Lung (tissue), 12 donors: ENCODE measurements around the gene SURF6. TPM values are rescaled to one million over a fixed set of nuclear protein-coding genes. Genes with fewer than 3 reads are reported as not detected.
"Not testable (repeated sequence)": the region's sequence is repeated elsewhere in the genome, so short reads cannot be mapped to it uniquely, and the experiment has no call there.

Experiments used
- ATAC-seq: fragments of 200-7000 bp; cut with Tn5 transposase; one replicate; pipeline ENCODE4 v1.9.1; 2020; ENCODE audit warnings: moderate number of reproducible peaks; ENCODE audit not compliant: insufficient read depth, low FRiP score
- DNase-seq, 3 donors: peaks; one replicate each; pipeline ENCODE4 v3.0.0-alpha.2; 2013 to 2017
- H3K27ac ChIP-seq, 2 donors: one replicate each; pipeline ENCODE4 v1.5.1; 2013; ENCODE audit warnings: mild to moderate bottlenecking in 2 of 2, moderate library complexity in 2 of 2, control low read depth in 1 of 2, inconsistent platforms in 1 of 2, low read depth in 1 of 2, low read length in 1 of 2
- H3K27me3 ChIP-seq, 3 donors: one replicate each; pipeline ENCODE4 v1.5.1; 2013; ENCODE audit warnings: low read length in 2 of 3; ENCODE audit not compliant: control insufficient read depth in 3 of 3, insufficient read depth in 3 of 3
- H3K36me3 ChIP-seq, 4 donors: one replicate each; pipeline ENCODE4 v1.5.1; 2013; ENCODE audit warnings: low read length in 4 of 4, mild to moderate bottlenecking in 1 of 4, moderate library complexity in 1 of 4; ENCODE audit not compliant: control insufficient read depth in 4 of 4, insufficient read depth in 4 of 4
- H3K4me1 ChIP-seq, 5 donors: one replicate each; pipeline ENCODE4 v1.5.1; 2013; ENCODE audit warnings: low read length in 5 of 5, mild to moderate bottlenecking in 2 of 5, moderate library complexity in 1 of 5; ENCODE audit not compliant: control insufficient read depth in 5 of 5, insufficient read depth in 5 of 5
- H3K4me3 ChIP-seq: one replicate; pipeline ENCODE4 v1.5.1; 2013; ENCODE audit warnings: mild to moderate bottlenecking, control low read depth, moderate library complexity
- H3K9ac ChIP-seq, 2 donors: one replicate each; pipeline ENCODE4 v1.5.1; 2013; ENCODE audit warnings: low read length in 2 of 2, control low read depth in 1 of 2; ENCODE audit not compliant: insufficient read depth in 1 of 2
- H3K9me3 ChIP-seq, 4 donors: one replicate each; pipeline ENCODE4 v1.5.1; 2013; ENCODE audit warnings: low read length in 3 of 4, mild to moderate bottlenecking in 1 of 4, moderate library complexity in 1 of 4; ENCODE audit not compliant: control insufficient read depth in 4 of 4, insufficient read depth in 3 of 4
- CTCF ChIP-seq: IDR thresholded peaks from 2 replicates; pipeline ENCODE4 v1.5.1; 2012; ENCODE audit warnings: mild to moderate bottlenecking; ENCODE audit errors: control extremely low read depth, extremely low read depth
- WGBS, 2 donors: extraction: QIAGEN DNeasy Blood & Tissue Kit; methylation state at CpG; one replicate each; pipeline ENCODE4 v1.1.7; 2013; 5-methylcytosine and 5-hydroxymethylcytosine counted together
- polyA plus RNA-seq, 2 donors: library from polyadenylated mRNA; stranded (reverse); fragments of 200-250 nt; gene quantifications; one replicate each; pipeline ENCODE4 v1.2.1, GENCODE V29; 2013
- total RNA-seq, 2 donors: library from RNA; depleted of rRNA in 1 of 2; stranded (reverse); fragments of >200 nt in 1 of 2; gene quantifications; one replicate each; pipeline ENCODE4 v1.2.1, GENCODE V29; 2014 to 2021
- donor health status: control.
- donor health status: control.
- donor health status: Bipolar disorder and iron deficiency.
- donor health status: healthy.
- donor health status: DM: yes; HTN: yes; CAD: no.

Gene SURF6
- total and polyA plus RNA-seq, 4 donors = 13.7 to 25.6 (median 23.8) TPM

- Histone ChIP-seq H3K36me3 (peaks cover 2 to 24% (median 13%) of the 10 kb centered on the region in 4 donors), H3K27ac (no peak overlapping the region), H3K9ac (no peak overlapping the region), H3K9me3 (peaks cover 0 to 2% (median 0%) of the 10 kb centered on the region in 4 donors), H3K27me3 (no peaks in the 10 kb centered on the region), H3K4me3 (no peak overlapping the region), H3K4me1 (no peaks in the 10 kb centered on the region)
- ATAC-seq (no peak), DNase-seq (no peak)
- TF ChIP-seq CTCF = no peak
- WGBS, 2 donors = 91 to 95% methylated on average over 10 of the region's 10 CpGs
These were observed 8.0 kb downstream of the SURF6 start for GRCh38 chr9:133327834-133328484.

DNA sequence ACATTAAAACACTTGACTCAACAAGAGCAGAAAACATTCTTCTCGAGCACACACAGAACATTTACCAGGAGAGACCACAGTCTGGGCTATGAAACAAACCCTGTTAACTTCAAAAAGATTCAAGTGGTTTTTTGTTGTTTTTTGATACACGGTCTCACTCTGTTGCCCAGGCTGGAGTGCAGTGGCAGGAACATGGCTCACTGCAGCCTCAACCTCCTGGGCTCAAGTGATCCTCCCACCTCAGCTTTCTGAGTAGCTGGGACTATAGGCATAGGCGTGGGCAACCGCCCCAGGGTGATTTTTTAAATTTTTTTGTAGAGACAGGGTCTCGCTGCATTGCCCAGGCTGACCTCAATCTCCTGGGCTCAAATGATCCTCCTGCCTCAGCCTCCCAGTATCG lies 9.0 kb downstream of the SURF6 start:
- not testable (repeated sequence) for H3K9ac ChIP-seq, DNase-seq, H3K27ac ChIP-seq, H3K4me3 ChIP-seq, H3K27me3 ChIP-seq, H3K9me3 ChIP-seq, ATAC-seq, H3K4me1 ChIP-seq
- H3K36me3 ChIP-seq = peaks cover 0 to 15% (median 8%) of the 10 kb centered on the region in 4 donors
- WGBS, 2 donors = 76 to 88% methylated on average over 6 of the region's 6 CpGs

GRCh38 chr9:133323991-133324703 lies 11.8 kb downstream of the SURF6 start:
- ATAC-seq = no peak
- TF ChIP-seq CTCF = no peak
- Histone ChIP-seq H3K4me3 (no peak overlapping the region), H3K9ac (no peak overlapping the region), H3K36me3 (no peaks in the 10 kb centered on the region), H3K9me3 (peaks cover 0 to 3% (median 0%) of the 10 kb centered on the region in 4 donors), H3K4me1 (no peaks in the 10 kb centered on the region), H3K27me3 (no peaks in the 10 kb centered on the region), H3K27ac (no peak overlapping the region)
- WGBS, 2 donors = 86 to 88% methylated on average over 13 of the region's 13 CpGs
- no peak for DNase-seq

DNA sequence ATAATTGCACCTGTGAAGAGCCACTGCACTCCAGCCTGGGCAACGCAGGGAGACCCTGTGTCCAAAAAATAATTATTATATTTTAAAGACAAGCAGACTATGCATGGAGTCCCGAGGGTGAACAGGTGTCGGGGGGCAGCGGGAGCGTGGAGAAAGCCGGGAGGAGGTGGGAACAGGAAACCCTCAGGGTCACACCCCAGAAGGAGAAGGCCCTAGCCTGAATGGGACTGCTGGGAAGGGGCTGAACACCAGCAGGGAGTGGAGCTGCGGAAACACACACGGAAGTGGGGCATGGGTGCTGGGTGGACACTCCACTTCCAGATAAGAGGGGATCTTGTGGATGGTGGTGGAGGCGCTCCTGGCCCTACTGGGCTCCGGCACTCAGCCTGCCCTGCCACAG lies 12.8 kb downstream of the SURF6 start:
- peaks cover 0 to 3% (median 0%) of the 10 kb centered on the region in 4 donors for H3K9me3 ChIP-seq
- H3K27ac ChIP-seq = no peak overlapping the region
- H3K4me3 ChIP-seq = no peak overlapping the region
- H3K36me3 ChIP-seq = no peaks in the 10 kb centered on the region
- no peaks in the 10 kb centered on the region for H3K27me3 ChIP-seq
- DNase-seq = no peak
- 84 to 88% methylated on average over 10 of the region's 10 CpGs for WGBS, 2 donors
- no peak for TF ChIP-seq CTCF
- ATAC-seq = no peak
- no peak overlapping the region for H3K9ac ChIP-seq
- H3K4me1 ChIP-seq = no peaks in the 10 kb centered on the region
